HCEC 1CT (cell line): ENCODE results near the gene CXCL16.

Source experiments
- DNase-seq: peaks from one replicate; pipeline ENCODE4 v3.0.0-alpha.2; 2017

Gene CXCL16

DNA sequence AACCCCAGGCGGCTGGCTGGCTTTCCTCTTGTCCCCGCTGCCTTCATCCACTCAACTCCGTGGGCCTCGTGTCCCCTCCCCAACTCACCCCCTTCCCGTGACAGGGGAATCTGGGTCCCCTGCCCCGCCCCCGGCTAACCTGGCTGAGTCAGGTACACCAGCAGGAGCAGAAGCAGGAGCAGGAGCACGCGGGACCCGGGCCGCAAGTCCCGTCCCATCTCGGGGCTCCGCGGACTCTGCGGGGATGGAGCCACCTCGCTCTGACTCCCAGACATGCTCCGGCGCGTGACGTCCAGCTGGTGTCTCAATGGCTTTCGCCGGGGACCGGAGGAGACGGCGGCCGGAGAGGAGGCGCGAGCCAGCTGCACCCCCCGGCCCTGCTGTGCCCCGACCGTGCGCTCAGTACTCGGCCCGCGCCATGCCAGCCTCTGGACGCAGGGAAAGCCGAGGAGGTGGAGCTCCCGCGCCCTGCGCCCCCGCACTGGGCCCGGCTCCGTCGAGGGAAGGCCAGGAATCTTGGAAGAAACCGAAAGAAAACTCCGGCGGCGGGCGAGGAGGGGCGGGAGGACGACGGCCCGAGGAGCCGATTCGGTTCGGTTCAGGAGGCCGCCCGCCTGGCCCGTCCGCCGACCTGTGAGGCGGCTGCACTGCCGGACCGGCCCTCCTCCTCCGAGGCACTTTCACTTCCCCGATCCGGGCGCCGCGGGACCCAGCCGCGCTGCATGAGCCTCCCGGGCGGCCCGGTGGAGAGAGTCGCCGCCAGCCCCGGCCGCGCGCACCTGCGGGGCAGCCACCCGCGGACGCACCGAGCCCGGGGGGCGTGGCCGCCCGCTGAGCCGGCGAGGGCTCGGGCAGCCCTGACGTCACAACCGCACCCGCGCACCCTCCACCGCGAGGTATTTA lies at the start of gene CXCL16, which contains the start of gene ZMYND15:
Gene CXCL16 (minus strand): TSS at position 807 of the 903 bp plus-strand sequence. CDS start 589 bp downstream, at position 218.
Gene ZMYND15 (plus strand): TSS at position 712 of the 903 bp plus-strand sequence. CDS start 716 bp downstream, outside the sequence.
- DNase-seq, result no peak

DNA sequence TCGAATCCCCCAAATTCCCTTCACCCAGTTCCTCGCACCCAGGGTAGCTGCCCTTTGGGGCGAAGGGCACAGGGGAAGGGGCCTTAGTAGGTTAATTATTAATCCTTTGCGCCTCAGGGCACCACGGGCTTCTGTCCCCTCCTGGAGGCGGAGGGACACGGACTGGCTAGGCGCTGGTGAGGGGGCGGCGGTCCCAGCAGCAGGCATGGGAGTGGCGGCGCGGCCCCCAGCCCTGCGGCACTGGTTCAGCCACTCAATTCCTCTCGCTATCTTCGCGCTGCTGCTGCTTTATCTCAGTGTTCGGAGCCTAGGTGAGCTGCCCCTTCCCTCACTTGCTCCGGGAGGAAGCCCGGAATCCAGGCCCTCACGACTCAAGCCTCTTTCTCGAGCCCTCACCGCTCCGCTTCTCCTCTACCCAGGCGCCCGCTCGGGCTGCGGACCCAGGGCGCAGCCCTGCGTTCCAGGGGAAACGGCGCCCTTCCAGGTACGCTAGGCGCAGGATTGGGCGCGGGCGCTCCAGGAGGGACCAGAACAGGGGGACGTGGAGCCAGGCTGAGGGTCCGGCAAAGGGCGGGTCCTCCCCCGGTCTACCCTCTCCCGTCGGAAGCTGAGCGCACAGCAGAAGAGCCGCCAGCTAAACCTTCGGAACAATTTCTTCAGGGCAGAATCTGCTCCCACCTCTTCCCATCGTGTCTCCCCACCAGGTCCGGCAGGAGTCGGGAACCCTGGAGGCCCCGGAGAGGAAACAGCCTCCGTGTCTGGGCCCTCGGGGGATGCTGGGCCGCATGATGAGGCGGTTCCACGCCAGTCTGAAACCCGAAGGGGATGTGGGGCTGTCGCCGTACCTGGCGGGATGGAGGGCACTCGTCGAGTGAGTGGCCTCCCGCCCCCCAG lies 49.3 kb upstream of the CXCL16 start, which contains the start of gene GLTPD2:
Gene GLTPD2 (plus strand): TSS at position 158 of the 894 bp plus-strand sequence. CDS start 48 bp downstream, at position 206.
- no peak for DNase-seq

DNA sequence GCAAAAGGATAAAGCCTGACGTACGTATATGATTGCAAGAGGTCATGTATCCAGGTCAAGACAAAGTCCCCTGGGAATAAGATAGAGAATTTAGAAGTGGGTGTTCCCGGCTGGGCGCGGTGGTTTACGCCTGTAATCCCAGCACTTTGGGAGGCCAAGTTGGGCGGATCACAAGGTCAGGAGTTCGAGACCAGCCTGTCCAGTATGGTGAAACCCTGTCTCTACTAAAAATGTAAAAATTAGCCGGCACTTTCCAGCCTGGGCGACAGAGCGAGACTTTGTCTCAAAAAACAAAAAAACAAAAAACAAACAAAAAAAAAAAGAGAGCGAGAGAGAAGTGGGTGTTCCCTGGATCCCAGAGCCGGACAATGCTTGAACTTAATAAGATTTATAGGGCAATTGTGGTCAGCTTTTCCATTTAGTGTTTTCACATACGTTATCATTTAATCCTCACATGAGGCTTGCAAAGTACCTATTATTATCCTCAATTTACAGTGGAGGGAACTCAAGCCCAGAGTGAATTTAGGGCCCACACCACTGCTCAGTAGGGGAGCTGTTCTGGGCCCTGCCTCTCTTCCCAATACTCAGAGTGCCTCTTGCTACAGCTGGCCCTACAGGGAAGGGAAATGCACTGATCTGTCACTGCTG lies 48.6 kb upstream of the CXCL16 start:
- DNase-seq, result no peak

DNA sequence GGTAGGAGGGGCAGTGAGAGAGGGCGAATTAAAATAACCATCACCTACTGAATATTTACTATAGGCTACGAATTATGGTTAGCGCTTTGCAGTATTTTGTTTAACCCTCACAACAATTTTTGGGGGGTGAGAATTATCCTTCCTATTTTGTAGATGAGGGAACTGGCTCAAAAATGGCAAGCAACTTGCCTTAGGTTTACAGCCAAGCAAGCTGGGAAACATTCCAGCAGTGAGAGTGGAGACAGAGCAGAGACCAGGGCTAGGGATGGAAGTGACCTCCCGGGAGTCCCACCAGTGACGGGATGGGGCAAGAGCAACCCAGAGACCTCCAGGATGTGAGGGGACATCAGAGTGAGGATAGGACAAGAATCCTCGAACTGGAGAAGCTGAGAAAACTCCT lies 46.8 kb upstream of the CXCL16 start:
- no peak for DNase-seq

DNA sequence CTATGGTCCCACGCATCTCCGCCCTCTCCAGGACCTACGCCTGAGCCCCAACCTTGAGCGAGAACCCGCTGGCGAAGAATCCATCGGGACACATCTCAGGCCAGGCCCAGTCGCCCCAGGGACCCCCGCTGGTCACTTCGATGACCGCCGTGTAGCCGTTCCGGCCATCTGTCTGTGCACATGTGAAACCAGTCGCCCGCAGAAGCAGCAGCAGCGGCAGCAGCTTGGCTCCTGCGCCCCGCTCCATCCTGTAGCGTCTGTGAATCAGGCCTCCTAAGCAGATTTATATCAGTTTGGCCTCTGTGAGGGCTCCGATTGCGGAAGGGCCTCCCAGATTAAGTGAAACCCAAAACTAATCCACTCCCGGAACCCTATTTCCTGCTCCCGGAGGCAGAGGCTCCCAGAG lies 46.4 kb upstream of the CXCL16 start, which contains the start of gene VMO1:
Gene VMO1 (minus strand): TSS at position 259 of the 406 bp plus-strand sequence. CDS start 12 bp downstream, at position 247.
- DNase-seq, result peak; percentile 60

DNA sequence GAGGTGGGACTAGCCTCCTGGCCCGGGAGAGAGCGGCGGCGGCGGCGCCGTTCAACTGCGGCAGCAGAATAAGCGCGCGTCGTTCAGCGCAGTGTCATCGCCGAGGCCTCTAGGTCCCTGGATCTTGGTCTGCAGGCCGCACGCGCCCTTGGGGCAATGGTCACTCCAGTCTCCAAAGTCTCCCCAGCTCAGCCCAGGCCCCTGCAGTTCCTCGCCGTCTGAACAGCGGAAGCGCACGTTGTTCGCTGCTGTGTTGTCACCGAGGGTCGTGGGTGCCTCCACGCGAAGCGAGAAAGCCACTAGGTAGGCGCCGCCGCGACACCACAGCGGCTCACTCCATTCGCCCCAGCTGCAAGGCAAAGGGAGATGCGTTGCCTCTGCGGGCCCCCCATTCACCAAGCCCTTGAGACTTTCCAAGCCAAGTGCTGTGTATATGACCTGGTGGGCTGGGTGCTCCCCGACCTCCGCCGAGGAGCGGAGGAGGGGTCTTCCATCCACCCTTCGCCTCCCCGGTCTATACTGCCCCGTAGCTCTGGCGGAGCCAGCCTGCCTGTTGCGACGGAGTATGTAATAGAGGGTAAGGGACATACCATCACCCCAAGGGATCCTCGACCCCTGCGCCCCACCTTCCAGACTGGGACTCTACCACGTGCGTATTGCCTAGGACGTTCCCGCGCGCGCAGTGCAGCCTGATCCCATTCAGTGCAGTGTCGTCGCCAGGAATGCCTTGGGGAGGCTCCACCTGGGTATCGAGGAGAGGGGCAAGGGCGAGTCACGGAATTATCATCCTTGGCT lies 45.8 kb upstream of the CXCL16 start:
- no peak for DNase-seq

DNA sequence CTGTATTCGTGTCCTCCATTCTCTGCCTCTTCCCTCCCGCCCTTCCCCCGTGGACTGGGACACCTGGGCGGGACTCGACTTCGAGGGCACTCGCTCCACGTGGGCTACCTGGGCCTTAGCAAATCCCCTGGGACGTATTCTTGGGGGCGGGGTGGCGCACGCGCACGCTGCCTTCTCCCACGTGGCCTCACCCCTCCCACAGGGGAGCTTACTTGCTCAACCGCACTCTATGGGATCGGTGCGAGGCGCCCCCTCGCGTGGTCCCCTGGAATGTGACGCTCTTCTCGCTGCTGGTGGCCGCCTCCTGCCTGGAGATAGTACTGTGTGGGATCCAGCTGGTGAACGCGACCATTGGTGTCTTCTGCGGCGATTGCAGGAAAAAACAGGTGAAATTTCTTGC lies 42.9 kb upstream of the CXCL16 start:
- DNase-seq, result no peak

- no peak for DNase-seq
These were observed 40.7 kb upstream of the CXCL16 start for GRCh38 chr17:4780325-4780955.

DNA sequence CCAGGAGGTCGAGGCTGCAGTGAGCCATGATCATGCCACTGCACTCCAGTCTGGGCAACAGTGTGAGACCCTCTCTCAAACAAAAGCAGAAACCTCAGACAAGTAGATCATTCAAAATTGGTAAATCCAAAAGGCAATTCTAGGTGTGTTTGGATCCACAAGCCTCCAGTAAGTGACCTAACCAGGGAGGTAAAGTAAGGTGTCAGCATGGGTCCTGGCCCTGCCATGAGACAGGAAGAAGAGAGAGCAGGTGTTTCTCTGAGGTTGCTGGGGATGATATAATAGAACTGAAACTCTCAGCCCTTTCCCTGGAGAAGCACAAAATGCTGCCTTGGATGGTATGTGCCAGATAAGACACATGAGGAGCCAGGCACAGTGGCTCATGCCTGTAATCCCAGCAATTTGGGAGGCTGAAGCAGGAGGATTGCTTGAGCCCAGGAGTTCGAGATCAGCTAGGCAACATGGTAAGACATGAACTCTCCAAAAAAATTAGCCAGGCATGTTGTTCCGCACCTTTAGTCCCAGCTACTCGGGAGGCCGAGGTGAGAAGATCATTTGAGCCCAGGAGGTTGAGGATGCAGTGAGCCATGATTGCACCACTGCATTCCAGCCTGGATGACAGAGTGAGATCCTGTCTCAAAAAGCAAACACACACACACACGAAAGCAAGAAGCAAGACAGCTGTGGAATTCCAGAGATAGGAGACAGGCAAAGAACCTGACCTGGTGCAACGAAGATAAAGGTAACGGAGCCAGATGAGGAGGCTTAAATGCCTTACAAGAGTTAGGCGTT lies 38.4 kb upstream of the CXCL16 start:
- DNase-seq, result no peak

GRCh38 chr17:4772235-4772613 lies 32.5 kb upstream of the CXCL16 start:
- no peak for DNase-seq

DNA sequence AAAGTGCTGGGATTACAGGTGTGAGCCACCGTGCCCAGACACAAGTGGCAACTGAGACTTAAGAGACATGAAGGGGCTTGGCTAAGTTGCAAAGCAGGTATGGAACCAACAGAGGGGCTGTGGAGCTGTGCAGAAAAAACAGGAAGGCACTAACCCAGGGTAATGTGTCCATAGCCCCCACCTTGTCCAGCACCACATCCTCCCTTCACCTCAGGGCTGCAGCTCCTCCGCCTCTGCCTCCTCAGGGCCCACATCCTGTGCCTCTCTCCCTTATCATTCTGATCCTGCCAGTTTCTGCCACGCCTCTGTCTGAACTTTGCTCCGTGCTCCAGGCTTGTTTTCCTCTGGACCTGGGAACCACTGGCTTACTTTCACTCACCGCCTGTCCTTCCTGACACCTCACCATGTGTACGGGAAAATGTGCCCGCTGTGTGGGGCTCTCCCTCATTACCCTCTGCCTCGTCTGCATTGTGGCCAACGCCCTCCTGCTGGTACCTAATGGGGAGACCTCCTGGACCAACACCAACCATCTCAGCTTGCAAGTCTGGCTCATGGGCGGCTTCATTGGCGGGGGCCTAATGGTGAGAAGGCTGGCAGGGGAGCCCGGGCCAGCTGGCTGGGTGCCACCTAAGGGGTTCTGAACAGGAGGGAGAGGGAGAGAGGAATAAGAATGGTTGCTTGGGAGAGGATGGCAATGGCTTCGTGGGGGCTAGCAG lies 31.9 kb upstream of the CXCL16 start, which contains the start of gene TM4SF5:
Gene TM4SF5 (plus strand): TSS at position 368 of the 716 bp plus-strand sequence. CDS start 37 bp downstream, at position 405.
- DNase-seq, result no peak

- peak; percentile 30 for DNase-seq
These were observed 29.9 kb upstream of the CXCL16 start for GRCh38 chr17:4769628-4770027.

DNA sequence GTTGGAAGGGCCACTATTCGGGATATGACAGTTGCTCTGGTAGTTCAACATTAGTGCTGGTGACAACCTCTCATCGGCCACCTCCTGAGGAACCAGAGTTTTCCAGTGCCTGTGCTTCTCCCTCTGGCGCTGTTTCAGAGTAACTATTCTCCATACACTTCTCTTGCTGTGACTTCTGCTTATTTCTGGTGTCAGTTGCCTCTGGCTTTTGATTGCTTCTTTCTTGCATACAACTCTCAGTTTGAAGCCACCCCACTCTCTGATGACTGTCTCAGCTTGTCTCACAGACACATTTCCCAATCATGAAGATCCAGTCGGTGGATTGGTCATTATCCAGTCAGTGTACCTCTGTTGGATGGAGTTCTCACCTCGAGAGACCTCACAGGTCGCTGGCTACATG lies 28.6 kb upstream of the CXCL16 start:
- no peak for DNase-seq

DNA sequence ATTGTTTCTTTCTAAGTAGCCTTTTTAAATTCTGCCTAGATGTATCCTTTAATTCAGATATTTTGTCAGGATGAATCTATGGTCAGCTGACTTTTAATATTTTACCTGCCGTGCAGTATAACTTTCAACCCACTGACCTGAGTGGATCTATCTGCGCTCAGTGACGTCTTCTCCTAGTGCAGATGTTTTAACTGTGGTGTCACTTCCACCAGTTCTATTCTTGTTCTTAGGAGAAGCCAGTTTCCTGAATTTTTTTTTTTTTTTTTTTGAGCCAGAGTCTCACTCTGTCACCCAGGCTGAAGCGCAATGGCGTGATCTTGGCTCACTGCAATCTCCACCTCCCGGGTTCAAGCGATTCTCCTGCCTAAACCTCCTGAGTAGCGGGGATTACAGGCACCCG lies 27.0 kb upstream of the CXCL16 start:
- DNase-seq, result no peak

- no peak for DNase-seq
These were observed 26.5 kb upstream of the CXCL16 start for GRCh38 chr17:4766201-4766600.

DNA sequence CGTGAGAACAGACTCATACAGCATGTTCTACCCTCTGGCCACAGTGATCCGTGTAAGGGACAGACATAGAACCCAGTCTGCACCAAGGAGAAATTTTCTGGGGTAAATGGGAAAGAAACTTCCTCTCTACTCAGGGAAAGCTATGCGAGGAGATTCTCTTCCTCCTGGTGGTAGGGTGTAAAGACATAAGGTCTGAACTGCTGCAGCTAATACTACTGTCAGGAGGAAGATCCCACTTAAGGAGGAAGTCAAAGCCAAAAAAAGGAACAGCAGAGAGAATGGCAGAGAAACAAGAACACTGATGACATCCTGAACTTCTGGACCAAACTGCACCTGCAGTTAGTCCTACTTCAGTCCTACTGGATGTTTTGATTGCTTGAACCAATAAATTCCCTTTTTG lies 24.9 kb upstream of the CXCL16 start:
- no peak for DNase-seq

- no peak for DNase-seq
These were observed 20.1 kb upstream of the CXCL16 start for GRCh38 chr17:4759776-4760236.

- no peak for DNase-seq
These were observed 13.7 kb upstream of the CXCL16 start for GRCh38 chr17:4753392-4753791.

- no peak for DNase-seq
These were observed 12.2 kb upstream of the CXCL16 start for GRCh38 chr17:4751932-4752331.

- no peak for DNase-seq
These were observed 10.9 kb upstream of the CXCL16 start for GRCh38 chr17:4750606-4751005.
